ENCODE results near the gene CFAP57. TPM values are rescaled to one million over a fixed set of nuclear protein-coding genes. Genes with fewer than 3 reads are reported as not detected.

Gene CFAP57
- total and polyA plus RNA-seq, 9 of the 15 experiments (the other 6 are each of a cell fraction or from before 2014, with no cell fraction given) = 0.04 to 0.22 (median 0.07) TPM; not detected in 3

- TF ChIP-seq CUX1 (CRISPR knock-in tag; IDR thresholded peaks at IDR 0.05) (no peak), THRB (CRISPR knock-in tag; conservative IDR thresholded peaks at IDR 0.05) (no peak), POLR2G (IDR thresholded peaks at IDR 0.05; ENCODE audit: low read depth, low read length) (no peak), SRSF1 (IDR thresholded peaks at IDR 0.05; ENCODE audit: low read depth, low read length) (no peak), STAT6 (CRISPR knock-in tag; IDR thresholded peaks at IDR 0.05) (no peak), USF1 (CRISPR knock-in tag; IDR thresholded peaks at IDR 0.05) (no peak), ILF3 (IDR thresholded peaks at IDR 0.05; ENCODE audit: borderline replicate concordance) (no peak), ZBTB9 (CRISPR knock-in tag; IDR thresholded peaks at IDR 0.05) (no peak), MAX (CRISPR knock-in tag; IDR thresholded peaks at IDR 0.05) (no peak)
Observed at GRCh38 chr1:43234267-43234666, 62.1 kb downstream of the CFAP57 start (continued).

All from K562 (cell line).